GM18519 (cell line): ENCODE measurements around the gene CTAGE8.
A peak's percentile ranks its signal among the peaks of the same experiment; 100 is the strongest.
"Not testable (repeated sequence)": the region's sequence is repeated elsewhere in the genome, so short reads cannot be mapped to it uniquely, and the experiment has no call there.

Experiments
- ATAC-seq: cut with Tn5 transposase; IDR thresholded peaks from one replicate; pipeline ENCODE4 v1.9.1; 2021; ENCODE audit warnings: mild to moderate bottlenecking, moderate library complexity; ENCODE audit not compliant: unreplicated experiment, low FRiP score

Gene CTAGE8

DNA sequence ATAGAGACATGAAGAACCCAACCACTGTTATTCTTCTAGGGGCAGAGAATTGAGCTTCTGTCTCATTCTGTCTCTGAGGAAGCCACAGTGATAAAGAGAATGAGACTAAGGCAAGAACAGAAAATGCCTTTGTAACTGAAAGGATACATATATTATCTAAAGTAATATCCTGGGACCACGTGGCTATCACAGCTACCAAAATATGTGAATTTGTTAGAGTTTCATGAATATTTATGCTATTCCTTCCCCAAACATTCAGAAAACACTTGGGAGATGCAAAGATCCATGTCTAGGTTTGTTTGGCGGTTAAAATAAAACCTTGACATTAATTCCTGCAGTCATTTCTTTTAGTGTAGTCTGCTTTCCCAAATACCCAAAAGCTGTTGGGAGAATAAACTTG, 7.0 kb downstream of the CTAGE8 start:
- ATAC-seq: not testable (repeated sequence)

DNA sequence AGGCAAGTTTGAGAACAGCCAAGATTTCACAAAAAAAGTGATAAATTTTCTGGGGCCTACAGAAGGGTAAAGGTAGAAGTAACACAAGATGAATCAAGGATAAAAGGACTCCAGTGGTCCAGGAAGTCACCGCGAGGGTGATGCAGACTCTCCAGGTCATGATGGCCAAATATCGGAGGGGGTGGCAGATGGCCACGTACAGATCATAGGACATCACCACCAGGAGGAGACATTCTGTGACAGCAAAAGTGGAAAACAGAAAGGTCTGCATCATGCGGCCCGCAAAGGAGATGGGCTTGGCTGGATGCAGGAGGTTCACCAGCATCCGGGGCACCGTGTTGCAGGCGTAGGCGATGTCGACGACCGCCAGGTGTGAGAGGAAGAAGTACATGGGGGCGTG, 10.0 kb downstream of the CTAGE8 start:
- ATAC-seq: not testable (repeated sequence)

DNA sequence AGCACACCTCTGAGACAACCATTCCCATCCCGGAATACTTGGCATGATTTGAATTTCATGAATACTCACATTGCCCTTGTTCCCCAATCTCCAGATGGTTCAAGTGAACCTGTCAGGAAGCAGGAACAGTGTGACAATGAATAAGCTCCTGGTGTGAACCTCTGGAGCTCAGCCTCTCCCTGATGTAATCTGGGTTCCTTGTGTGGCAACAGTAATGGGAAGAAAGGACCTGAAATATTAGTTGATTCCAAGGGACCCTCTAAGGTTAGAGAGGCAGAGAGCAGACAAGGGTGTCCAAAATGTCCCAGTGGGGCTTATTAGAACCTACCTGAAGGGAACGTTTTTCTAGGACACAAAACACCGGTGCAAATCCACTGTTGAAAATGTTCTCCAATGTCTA, 13.0 kb downstream of the CTAGE8 start:
- no peak for ATAC-seq

DNA sequence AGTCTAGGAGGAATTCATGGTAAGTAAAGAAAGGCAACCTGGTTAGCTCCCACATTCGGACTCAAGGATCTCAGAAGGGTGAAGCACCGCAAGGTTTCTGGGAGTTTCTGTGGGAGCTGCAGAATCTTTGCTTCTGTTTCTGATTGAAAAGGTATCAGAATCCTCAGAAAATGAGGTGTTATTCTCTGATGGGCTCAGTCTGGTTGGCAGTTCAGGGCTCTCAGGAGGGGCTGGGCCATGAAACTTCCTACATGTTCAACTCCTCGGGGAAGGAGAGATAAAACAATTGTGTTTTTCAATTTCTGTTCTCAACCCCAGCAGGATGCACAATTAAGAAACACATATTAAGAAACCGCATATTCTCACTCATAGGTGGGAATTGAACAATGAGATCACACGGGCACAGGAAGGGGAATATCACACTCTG, 13.6 kb downstream of the CTAGE8 start:
- ATAC-seq: no peak

DNA sequence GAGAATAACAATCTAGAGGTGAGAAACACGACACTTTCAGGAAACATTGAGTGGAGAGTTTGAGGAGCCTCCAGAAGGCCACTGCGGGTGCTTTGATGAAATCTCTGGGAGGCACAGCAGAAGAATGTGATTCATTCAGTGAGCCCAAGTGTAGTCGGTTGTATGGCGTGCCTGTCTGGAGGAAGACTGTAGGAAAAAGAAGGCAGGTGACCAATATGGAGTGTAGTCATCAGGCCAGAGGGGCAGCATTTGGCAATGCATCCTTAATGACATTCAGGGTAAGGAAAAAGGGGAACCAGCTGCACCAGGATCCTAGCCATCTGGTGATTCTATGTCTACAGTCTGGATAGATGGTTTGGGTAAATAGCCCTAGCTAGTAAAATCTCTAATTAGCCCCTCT, 16.8 kb downstream of the CTAGE8 start:
- not testable (repeated sequence) for ATAC-seq

DNA sequence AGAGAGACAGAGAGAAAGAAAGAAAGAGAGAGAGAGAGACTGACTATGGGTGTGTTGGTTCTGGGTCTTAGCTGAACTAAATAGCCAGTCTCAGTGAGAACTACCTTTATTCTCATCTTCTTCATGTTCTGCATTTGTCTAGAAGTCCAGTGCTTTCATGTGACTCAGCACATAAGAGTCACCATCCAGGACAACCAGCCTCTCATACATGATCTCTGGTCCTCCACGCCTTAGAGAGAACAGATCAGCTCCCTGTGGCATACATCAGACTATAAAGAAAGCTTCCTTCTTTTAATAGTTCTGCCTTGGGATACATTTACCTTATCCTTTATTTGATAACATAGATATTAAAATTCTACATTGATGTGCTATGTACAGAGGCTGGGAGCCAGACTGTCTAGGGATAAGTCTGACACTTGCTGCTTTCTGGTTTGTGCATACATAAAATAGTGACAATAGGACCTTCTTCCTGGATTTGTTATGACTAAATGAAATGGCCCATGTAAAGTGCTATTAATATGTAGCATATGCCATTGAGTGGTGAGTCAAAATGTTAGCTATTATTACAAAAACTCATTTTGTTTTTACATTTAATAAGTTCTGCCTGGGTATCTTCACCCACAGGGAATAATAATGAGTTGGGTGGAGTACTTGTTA, 21.3 kb downstream of the CTAGE8 start:
- not testable (repeated sequence) for ATAC-seq

DNA sequence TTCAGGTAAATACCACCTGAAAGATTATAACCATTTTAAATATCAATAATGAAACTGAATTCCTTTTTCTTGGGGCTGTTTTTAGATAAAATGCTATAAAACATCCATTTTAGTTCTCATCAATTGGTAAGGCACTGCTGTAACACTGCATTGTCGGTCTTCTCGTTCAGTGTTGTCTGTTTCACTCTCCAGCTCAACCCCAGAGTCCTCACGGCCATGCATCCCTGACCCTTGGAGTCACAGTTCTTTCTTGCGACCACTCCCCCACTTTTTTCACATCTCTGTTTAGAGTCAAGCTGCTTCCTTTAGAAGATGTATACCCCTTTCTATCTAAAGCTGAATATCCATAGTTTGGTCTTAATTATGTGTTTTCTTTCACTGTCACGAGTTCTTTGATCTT, 22.1 kb downstream of the CTAGE8 start:
- ATAC-seq: not testable (repeated sequence)

DNA sequence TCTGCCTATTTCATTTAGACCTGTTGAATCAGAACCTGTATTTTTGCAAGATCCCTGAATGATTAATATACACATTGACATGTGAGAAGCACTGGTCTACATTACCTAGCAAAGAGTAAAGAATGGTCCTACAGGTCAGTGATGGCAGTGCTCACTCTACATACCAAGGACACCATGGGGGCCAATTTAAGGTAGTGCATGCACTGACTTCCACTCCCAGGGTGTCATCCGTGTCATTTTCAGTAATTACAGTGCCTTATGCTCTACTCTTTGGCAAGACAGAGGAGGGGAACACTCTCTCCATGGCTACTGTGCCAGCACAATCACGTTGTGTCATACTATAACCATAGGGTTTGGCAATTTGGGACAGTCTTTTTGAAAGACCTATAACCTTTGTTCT, 23.7 kb downstream of the CTAGE8 start:
- not testable (repeated sequence) for ATAC-seq

DNA sequence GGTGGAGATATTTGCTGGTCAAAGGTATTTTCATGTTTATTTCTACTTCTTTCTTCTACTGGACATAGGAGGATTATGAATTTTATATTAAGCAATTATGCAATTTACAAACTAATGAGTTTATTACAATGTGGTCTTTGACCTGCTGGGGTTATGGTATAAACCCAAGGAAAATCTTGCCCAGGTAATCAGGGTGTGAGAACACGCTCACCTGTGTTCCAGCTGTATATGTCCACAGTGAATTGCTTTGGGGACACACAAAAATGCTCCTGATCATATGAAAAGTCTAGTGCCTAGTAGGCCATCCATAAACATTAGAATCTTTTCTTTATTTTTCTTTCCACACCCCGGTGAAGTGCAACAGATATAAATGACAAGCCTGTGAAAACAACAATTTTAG, 29.7 kb downstream of the CTAGE8 start, which contains the start of gene OR2A42:
TSS of gene OR2A42 (minus strand) at position 241 of the 400 bp plus-strand sequence. CDS start 6,762 bp downstream, outside the sequence.
- not testable (repeated sequence) for ATAC-seq

DNA sequence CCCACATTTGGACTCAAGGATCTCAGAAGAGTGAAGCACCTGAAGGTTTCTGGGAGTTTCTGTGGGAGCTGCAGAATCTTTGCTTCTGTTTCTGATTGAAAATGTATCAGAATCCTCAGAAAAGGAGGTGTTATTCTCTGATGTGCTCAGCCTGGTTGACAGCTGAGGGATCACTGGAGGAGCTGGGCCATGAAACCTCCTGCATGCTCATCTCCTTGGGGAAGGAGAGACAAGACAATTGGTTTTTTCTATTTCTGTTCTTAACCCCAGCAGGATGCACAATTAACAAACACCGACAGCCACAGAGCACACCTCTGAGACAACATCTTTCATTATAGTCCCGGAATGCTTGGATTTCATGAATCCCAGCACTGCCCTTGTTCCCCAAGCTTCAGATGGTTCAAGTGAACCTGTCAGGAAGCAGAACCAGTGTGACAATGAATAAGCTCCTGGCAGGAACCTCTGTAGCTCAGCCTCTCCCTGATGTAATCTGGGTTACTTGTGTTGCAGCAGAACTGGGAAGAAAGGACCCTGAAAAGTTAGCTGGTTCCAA, 30.5 kb downstream of the CTAGE8 start:
- not testable (repeated sequence) for ATAC-seq

DNA sequence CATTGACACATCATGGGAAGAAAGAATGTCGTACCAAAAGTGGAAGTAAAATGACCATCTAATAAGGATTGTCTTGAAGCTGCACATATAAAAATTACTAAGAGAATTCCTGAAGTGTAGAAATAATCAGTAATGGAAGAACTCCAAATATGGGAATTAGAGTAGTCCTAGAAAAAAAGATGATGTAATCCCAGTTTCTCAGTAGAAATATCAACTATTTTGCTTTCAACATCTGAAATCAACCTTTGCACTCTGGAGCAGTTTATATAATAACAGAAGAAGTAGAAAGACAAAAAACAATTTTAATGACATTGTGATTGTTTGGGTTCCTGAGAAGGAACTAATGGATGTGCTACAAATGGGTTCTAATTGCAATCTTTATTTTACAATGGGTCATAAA, 36.0 kb downstream of the CTAGE8 start:
- not testable (repeated sequence) for ATAC-seq

DNA sequence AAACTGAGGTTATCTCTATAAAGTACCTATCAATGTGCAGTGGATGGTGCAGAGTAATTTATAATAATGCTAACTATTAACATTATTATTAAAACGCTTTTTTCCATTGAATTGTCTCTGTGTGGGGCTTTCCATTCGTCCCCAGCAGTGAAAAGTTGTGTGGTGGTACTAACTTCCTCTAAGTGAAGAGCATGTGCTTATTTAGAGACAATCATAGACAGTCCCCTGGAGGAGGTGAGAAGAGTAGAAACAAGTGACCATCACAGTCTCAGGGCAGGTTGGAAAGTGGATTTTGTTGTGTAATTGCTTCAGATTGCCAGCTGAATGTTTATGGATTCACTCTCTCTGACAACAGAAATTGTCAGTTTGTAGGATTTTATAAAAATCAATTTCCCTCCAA, 38.1 kb downstream of the CTAGE8 start:
- not testable (repeated sequence) for ATAC-seq

DNA sequence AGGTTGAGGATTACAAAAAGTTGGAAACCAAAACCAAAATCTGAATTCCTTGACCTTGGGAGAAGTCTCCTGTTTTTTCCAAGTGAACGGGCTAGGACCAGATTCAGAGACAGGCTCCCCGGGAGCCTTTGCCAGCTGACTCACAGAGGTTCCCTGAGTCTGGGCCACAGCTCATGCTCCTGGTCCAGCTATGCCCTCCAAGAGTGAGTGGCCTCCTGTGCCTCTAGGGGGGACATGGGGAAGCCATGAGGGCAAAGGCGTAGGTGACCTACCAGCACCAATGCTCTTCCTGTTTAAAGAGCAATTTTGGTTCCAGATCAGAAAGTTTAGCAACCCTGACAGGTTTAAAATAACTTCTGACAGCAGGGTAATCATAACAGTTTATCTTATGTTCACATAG, 40.3 kb downstream of the CTAGE8 start:
- ATAC-seq: not testable (repeated sequence)

DNA sequence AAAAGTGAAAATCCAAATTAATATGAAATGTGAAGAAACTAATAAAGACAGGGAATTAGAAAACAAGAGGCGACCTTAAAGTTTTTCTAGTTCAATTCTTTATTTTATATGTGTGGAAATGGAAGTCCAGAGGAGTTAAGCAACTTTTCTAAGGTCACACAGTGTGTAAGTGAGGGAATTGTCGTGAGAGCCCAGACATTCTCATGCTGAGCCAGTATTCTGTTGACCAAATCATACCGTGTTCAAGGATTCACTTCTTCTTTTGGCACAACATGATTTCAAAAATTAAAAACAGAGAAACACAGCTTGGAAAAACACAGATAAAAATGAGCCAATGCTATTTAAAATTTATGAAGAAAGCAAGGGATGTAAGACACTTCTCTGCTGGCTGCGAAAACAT, 42.2 kb downstream of the CTAGE8 start:
- not testable (repeated sequence) for ATAC-seq

DNA sequence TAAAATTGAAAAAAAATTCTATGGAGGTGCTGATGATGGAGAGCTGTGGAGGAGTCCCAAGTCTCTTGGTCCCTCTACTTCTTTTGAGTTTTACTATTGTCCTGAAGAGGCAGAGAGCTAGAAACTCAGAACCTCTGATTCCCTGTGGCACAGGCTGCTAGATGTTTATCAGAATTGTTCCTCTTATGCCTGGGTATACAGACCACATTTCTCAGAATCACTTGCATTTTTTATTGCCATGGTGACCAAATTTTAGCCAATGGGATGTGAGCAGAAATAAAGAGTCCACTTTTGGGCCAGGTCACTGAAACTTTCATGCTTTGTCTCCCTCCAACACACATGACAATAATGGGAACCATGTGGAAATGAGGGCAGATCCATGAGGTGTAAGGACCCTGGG, 45.4 kb downstream of the CTAGE8 start:
- not testable (repeated sequence) for ATAC-seq

DNA sequence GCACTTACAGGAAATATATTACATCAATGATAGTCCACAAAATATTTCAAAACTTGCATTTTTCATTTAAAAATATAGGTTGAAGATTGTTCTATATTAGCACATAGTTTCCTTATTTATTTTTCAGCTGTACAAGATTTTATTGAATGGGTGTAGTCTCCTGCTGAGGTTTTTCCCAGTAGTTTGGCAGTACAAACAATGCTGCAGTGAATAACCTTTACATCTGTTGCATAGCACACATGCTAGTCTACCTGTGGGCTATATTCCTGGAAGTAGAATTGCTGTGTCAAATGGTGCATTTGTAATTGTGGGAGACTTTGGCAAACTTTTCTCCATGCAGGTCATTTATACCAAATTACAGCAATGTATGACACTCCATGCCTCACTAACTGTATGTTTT, 48.6 kb downstream of the CTAGE8 start:
- ATAC-seq: not testable (repeated sequence)

DNA sequence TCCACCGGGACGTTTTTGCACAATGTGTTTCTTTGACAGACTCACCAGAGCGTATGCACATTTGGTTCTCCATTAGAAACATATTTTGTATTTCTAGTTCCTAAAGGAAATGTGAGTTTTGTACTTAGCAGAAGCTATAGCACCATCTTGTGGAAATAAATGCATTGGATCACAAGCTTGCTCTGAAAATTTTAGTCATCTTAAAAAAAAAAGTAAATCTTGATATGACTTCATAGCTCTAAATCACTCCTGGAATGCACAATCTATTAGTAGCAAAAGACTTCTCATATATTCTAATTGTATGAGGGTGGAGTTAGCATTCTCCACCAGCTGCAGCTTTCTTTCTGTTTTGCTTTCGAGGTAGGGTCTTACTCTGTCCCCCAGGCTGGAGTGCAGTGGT, 49.9 kb downstream of the CTAGE8 start:
- ATAC-seq: peak; percentile 39

DNA sequence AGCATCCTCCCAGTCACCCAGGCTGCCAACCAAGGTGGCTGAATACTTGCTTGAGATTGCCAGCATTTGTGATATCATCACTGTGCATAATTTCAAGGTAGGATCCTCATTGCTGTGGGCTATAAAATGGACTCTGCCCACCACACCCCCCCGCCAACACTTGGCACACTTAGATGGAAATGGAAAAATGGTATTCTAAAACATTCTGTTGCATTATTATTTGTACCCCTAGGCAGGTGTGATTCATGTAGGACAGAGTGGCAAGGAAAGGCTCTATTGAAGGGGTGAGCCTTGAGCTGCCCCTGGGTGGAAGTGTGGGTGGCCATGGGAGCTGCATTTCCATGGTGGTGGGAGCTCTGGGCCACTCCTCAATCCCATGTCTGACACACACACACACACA, 50.5 kb downstream of the CTAGE8 start:
- ATAC-seq: not testable (repeated sequence)

DNA sequence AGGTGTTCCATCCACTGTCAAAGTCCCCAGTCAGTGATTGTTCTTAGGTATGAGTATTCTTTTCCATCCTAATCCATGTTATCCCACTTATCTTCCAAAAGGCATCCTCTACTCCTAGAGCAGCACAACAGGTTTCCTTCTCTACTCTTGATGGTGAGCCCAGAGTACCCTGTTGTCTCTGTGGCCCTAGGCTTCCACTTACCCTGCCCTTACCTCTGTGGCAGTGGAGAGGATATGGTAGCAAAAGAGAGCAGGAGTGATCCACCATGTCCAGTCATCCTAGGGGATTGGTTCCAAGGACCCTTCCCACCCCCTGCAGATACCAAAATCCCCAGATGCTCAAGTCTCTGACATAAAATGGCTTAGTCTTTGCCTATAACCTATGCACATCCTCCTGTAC, 51.9 kb downstream of the CTAGE8 start:
- not testable (repeated sequence) for ATAC-seq
